ENCODE measurements around the gene SDR9C7.

SDR9C7 gene

GRCh38 chr12:56932146-56932545, 2.1 kb downstream of the SDR9C7 start:
- no peak for TF ChIP-seq FOXA1 (IDR thresholded peaks at IDR 0.05)
- no peak for TF ChIP-seq NFRKB (IDR thresholded peaks at IDR 0.05)
- no peak for TF ChIP-seq SP1 (IDR thresholded peaks at IDR 0.05)
- TF ChIP-seq ZNF384 (IDR thresholded peaks at IDR 0.05), result no peak
- TF ChIP-seq FOXK2 (IDR thresholded peaks at IDR 0.05), result no peak
- TF ChIP-seq SUZ12 (IDR thresholded peaks at IDR 0.05), result no peak
- no peak for TF ChIP-seq BHLHE40 (IDR thresholded peaks at IDR 0.05; ENCODE audit: borderline replicate concordance)
- TF ChIP-seq FOXM1 (IDR thresholded peaks at IDR 0.05; ENCODE audit: borderline replicate concordance), result no peak
- TF ChIP-seq LEF1 (IDR thresholded peaks at IDR 0.05; ENCODE audit: borderline replicate concordance), result no peak
- TF ChIP-seq ELF4 (IDR thresholded peaks at IDR 0.05), result no peak
- CTCF ChIA-PET, result no interaction called here
- no peak for DNase-seq (ENCODE audit: extremely low spot score)
- POLR2A ChIA-PET, result no interaction called here

- CTCF ChIA-PET, result no interaction called here
- TF ChIP-seq ZNF384 (IDR thresholded peaks at IDR 0.05) (no peak), HDGF (IDR thresholded peaks at IDR 0.05; ENCODE audit: borderline replicate concordance) (no peak), L3MBTL2 (conservative IDR thresholded peaks at IDR 0.05) (no peak), BHLHE40 (IDR thresholded peaks at IDR 0.05; ENCODE audit: borderline replicate concordance) (no peak), ARNT (IDR thresholded peaks at IDR 0.05) (no peak), FOXK2 (IDR thresholded peaks at IDR 0.05) (no peak), FOXA1 (IDR thresholded peaks at IDR 0.05) (no peak), SP1 (IDR thresholded peaks at IDR 0.05) (no peak), CTBP1 (IDR thresholded peaks at IDR 0.05; ENCODE audit: borderline replicate concordance) (no peak), NFRKB (IDR thresholded peaks at IDR 0.05) (no peak), FOXM1 (IDR thresholded peaks at IDR 0.05; ENCODE audit: borderline replicate concordance) (no peak), SUZ12 (IDR thresholded peaks at IDR 0.05) (no peak), LEF1 (IDR thresholded peaks at IDR 0.05; ENCODE audit: borderline replicate concordance) (no peak), TARDBP (IDR thresholded peaks at IDR 0.05) (no peak), ELF4 (IDR thresholded peaks at IDR 0.05) (no peak), PKNOX1 (IDR thresholded peaks at IDR 0.05) (no peak)
- DNase-seq (ENCODE audit: extremely low spot score), result no peak
- POLR2A ChIA-PET, result no interaction called here
Observed at GRCh38 chr12:56931474-56931978, 2.7 kb downstream of the SDR9C7 start.

GRCh38 chr12:56930241-56930640, 4.0 kb downstream of the SDR9C7 start:
- DNase-seq (ENCODE audit: extremely low spot score), result no peak
- CTCF ChIA-PET, result no interaction called here
- POLR2A ChIA-PET, result no interaction called here
- TF ChIP-seq HDGF (IDR thresholded peaks at IDR 0.05; ENCODE audit: borderline replicate concordance), result no peak
- no peak for TF ChIP-seq CTBP1 (IDR thresholded peaks at IDR 0.05; ENCODE audit: borderline replicate concordance)
- TF ChIP-seq ARNT (IDR thresholded peaks at IDR 0.05), result no peak
- TF ChIP-seq LEF1 (IDR thresholded peaks at IDR 0.05; ENCODE audit: borderline replicate concordance), result no peak
- TF ChIP-seq FOXM1 (IDR thresholded peaks at IDR 0.05; ENCODE audit: borderline replicate concordance), result no peak
- no peak for TF ChIP-seq FOXK2 (IDR thresholded peaks at IDR 0.05)
- no peak for TF ChIP-seq SP1 (IDR thresholded peaks at IDR 0.05)
- no peak for TF ChIP-seq L3MBTL2 (conservative IDR thresholded peaks at IDR 0.05)
- TF ChIP-seq ZNF384 (IDR thresholded peaks at IDR 0.05), result no peak
- TF ChIP-seq PKNOX1 (IDR thresholded peaks at IDR 0.05), result no peak
- TF ChIP-seq TARDBP (IDR thresholded peaks at IDR 0.05), result no peak
- TF ChIP-seq FOXA1 (IDR thresholded peaks at IDR 0.05), result no peak
- no peak for TF ChIP-seq NFRKB (IDR thresholded peaks at IDR 0.05)
- TF ChIP-seq ELF4 (IDR thresholded peaks at IDR 0.05), result no peak
- no peak for TF ChIP-seq SUZ12 (IDR thresholded peaks at IDR 0.05)

GRCh38 chr12:56929780-56930179, 4.4 kb downstream of the SDR9C7 start:
- TF ChIP-seq NFRKB (IDR thresholded peaks at IDR 0.05), result no peak
- TF ChIP-seq ELF4 (IDR thresholded peaks at IDR 0.05), result no peak
- TF ChIP-seq L3MBTL2 (conservative IDR thresholded peaks at IDR 0.05), result no peak
- no peak for TF ChIP-seq TARDBP (IDR thresholded peaks at IDR 0.05)
- TF ChIP-seq LEF1 (IDR thresholded peaks at IDR 0.05; ENCODE audit: borderline replicate concordance), result no peak
- no peak for TF ChIP-seq CTBP1 (IDR thresholded peaks at IDR 0.05; ENCODE audit: borderline replicate concordance)
- no peak for TF ChIP-seq ARNT (IDR thresholded peaks at IDR 0.05)
- no peak for TF ChIP-seq FOXM1 (IDR thresholded peaks at IDR 0.05; ENCODE audit: borderline replicate concordance)
- no peak for TF ChIP-seq PKNOX1 (IDR thresholded peaks at IDR 0.05)
- no peak for TF ChIP-seq HDGF (IDR thresholded peaks at IDR 0.05; ENCODE audit: borderline replicate concordance)
- no peak for TF ChIP-seq ZNF384 (IDR thresholded peaks at IDR 0.05)
- no peak for TF ChIP-seq BHLHE40 (IDR thresholded peaks at IDR 0.05; ENCODE audit: borderline replicate concordance)
- no peak for TF ChIP-seq FOXA1 (IDR thresholded peaks at IDR 0.05)
- no peak for TF ChIP-seq SUZ12 (IDR thresholded peaks at IDR 0.05)
- no peak for TF ChIP-seq FOXK2 (IDR thresholded peaks at IDR 0.05)
- no peak for TF ChIP-seq SP1 (IDR thresholded peaks at IDR 0.05)
- no peak for DNase-seq (ENCODE audit: extremely low spot score)
- POLR2A ChIA-PET, result no interaction called here
- CTCF ChIA-PET, result no interaction called here

- CTCF ChIA-PET, result interaction anchor here (0.8 kb wide), 1 partner anchor 29 kb away, joined by 3 read pairs; no protein-coding TSS in a partner anchor
- POLR2A ChIA-PET, result no interaction called here
- no peak for DNase-seq (ENCODE audit: extremely low spot score)
- TF ChIP-seq ARNT (IDR thresholded peaks at IDR 0.05) (no peak), FOXA1 (IDR thresholded peaks at IDR 0.05) (no peak), SUZ12 (IDR thresholded peaks at IDR 0.05) (no peak)
Observed at GRCh38 chr12:56928262-56928661, 5.9 kb downstream of the SDR9C7 start.

GRCh38 chr12:56927281-56927680, 6.9 kb downstream of the SDR9C7 start:
- CTCF ChIA-PET, result interaction anchor here (0.6 kb wide), 1 partner anchor 19 kb away, joined by 3 read pairs; no protein-coding TSS in a partner anchor
- TF ChIP-seq LEF1 (IDR thresholded peaks at IDR 0.05; ENCODE audit: borderline replicate concordance) (no peak), L3MBTL2 (conservative IDR thresholded peaks at IDR 0.05) (no peak), ELF4 (IDR thresholded peaks at IDR 0.05) (no peak), FOXA1 (IDR thresholded peaks at IDR 0.05) (no peak), PKNOX1 (IDR thresholded peaks at IDR 0.05) (no peak), CTBP1 (IDR thresholded peaks at IDR 0.05; ENCODE audit: borderline replicate concordance) (no peak), ARNT (IDR thresholded peaks at IDR 0.05) (no peak), FOXK2 (IDR thresholded peaks at IDR 0.05) (no peak), ZNF384 (IDR thresholded peaks at IDR 0.05) (no peak), HDGF (IDR thresholded peaks at IDR 0.05; ENCODE audit: borderline replicate concordance) (no peak), FOXM1 (IDR thresholded peaks at IDR 0.05; ENCODE audit: borderline replicate concordance) (no peak), NFRKB (IDR thresholded peaks at IDR 0.05) (no peak), SP1 (IDR thresholded peaks at IDR 0.05) (no peak), BHLHE40 (IDR thresholded peaks at IDR 0.05; ENCODE audit: borderline replicate concordance) (no peak), TARDBP (IDR thresholded peaks at IDR 0.05) (no peak), SUZ12 (IDR thresholded peaks at IDR 0.05) (no peak)
- POLR2A ChIA-PET, result no interaction called here
- DNase-seq (ENCODE audit: extremely low spot score), result no peak

All from HEK293T (cell line).